ENCODE results near the gene PADI2.

DNA sequence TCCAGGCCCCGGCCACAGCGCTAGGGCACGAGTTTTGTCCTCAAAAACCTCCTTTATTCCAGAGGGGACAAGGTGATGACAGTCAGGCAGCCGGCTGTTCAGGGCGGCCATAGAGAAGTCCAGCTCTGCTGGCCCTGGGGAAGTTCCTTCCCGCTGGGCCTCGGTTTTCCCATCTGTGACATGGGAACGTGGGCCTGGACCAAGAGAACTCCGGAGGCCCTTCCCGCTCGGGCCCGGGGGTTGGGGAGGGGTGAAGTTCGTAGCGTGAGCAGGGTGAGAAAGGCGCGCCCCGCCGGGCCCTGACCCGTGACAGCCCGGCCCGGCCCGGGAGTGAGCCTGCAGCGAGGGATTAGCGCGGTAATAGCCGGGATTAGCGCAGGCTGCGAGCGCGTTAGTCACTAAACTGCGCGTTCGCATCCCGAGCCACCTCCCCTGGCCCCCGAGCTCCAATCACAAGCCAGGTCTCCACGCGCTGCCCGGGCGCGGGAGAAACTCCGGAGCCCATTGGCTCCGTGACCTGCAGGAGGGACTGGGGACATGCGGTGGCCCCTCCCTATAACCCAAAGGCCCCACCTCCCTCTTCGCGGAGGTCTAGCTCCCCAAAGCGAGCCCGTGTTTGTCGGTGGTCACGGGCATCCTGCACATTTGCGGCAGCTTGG, 29.8 kb upstream of the PADI2 start:
- TF ChIP-seq, protein P1, sequence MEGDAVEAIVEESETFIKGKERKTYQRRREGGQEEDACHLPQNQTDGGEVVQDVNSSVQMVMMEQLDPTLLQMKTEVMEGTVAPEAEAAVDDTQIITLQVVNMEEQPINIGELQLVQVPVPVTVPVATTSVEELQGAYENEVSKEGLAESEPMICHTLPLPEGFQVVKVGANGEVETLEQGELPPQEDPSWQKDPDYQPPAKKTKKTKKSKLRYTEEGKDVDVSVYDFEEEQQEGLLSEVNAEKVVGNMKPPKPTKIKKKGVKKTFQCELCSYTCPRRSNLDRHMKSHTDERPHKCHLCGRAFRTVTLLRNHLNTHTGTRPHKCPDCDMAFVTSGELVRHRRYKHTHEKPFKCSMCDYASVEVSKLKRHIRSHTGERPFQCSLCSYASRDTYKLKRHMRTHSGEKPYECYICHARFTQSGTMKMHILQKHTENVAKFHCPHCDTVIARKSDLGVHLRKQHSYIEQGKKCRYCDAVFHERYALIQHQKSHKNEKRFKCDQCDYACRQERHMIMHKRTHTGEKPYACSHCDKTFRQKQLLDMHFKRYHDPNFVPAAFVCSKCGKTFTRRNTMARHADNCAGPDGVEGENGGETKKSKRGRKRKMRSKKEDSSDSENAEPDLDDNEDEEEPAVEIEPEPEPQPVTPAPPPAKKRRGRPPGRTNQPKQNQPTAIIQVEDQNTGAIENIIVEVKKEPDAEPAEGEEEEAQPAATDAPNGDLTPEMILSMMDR (IDR thresholded peaks at IDR 0.05 in 4 of 5, conservative IDR thresholded peaks at IDR 0.05 in 1 of 5), result no peak
- TF ChIP-seq POLR2A (IDR thresholded peaks at IDR 0.05), result no peak

Data from gastrocnemius medialis (tissue), 4 donors.